GM10248 (cell line): ENCODE data around the gene SNX5.

Source experiments
- CTCF ChIA-PET: fragments of 300-600 bp; sonication (Branson Sonifier 250); formaldehyde crosslinking; extraction: SDS; loops from one replicate; lab custom pipeline; 2021; ENCODE audit warnings: antibody characterized with exemption; lab: Yijun Ruan, JAX
- POLR2A ChIA-PET: fragments of 350-650 bp; sonication (Branson Sonifier 250); formaldehyde crosslinking; extraction: SDS; loops from one replicate; lab custom pipeline; 2020; ENCODE audit warnings: antibody characterized with exemption; lab: Yijun Ruan, JAX
- DNase-seq: peaks from one replicate; pipeline ENCODE4 v3.0.0; 2012; ENCODE audit errors: extremely low spot score
- TF ChIP-seq, protein P1 (sequence below): IDR thresholded peaks from 2 replicates; pipeline ENCODE4 v1.5.1; 2012; ENCODE audit warnings: mild to moderate bottlenecking, low read depth; ENCODE audit errors: extremely low read depth, missing control alignments, control extremely low read depth

The SNX5 gene

DNA sequence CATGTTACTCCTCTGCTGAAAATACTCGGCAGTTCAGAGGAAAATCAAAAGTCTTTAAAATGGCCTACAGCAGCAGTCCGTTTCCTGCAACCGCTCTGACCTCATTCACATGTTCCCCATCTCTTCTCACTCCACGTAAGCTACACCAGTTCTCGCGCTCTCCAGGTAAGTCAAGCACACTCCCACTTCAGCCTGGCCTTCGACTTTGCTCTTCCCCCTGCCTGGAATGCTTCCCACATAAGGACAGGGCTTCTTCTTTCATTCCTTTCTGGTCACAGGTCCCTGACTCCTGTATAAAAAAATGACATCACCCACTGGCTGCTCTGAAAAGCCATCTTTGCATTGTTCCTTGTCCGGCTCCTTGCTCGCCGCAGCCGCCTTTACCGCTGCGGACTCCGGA lies 42.9 kb upstream of the SNX5 start:
- DNase-seq = no peak
- CTCF ChIA-PET = no interaction called here
- POLR2A ChIA-PET = no interaction called here
- TF ChIP-seq, protein P1, sequence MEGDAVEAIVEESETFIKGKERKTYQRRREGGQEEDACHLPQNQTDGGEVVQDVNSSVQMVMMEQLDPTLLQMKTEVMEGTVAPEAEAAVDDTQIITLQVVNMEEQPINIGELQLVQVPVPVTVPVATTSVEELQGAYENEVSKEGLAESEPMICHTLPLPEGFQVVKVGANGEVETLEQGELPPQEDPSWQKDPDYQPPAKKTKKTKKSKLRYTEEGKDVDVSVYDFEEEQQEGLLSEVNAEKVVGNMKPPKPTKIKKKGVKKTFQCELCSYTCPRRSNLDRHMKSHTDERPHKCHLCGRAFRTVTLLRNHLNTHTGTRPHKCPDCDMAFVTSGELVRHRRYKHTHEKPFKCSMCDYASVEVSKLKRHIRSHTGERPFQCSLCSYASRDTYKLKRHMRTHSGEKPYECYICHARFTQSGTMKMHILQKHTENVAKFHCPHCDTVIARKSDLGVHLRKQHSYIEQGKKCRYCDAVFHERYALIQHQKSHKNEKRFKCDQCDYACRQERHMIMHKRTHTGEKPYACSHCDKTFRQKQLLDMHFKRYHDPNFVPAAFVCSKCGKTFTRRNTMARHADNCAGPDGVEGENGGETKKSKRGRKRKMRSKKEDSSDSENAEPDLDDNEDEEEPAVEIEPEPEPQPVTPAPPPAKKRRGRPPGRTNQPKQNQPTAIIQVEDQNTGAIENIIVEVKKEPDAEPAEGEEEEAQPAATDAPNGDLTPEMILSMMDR = no peak

DNA sequence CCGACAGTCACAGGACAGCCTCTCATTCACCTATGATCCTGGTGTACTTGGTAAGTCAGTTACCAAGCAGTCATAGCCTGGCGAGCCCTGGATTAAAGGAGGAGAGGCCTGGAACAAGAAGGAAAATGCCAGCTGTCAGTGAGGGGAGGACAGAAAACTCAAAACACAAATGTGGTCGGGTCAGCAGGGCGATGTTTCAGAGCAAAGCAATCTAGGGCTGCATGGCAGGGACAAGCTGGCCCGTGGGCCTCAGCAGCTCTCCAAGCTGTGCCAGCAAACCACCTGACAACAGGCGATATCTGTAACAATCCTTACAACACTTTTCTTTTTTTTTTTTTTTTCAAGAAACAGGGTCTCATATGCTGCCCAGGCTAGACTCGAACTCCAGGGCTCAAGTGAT lies 40.5 kb upstream of the SNX5 start:
- no peak for DNase-seq
- POLR2A ChIA-PET = no interaction called here
- CTCF ChIA-PET = no interaction called here
- TF ChIP-seq, protein P1 = no peak

DNA sequence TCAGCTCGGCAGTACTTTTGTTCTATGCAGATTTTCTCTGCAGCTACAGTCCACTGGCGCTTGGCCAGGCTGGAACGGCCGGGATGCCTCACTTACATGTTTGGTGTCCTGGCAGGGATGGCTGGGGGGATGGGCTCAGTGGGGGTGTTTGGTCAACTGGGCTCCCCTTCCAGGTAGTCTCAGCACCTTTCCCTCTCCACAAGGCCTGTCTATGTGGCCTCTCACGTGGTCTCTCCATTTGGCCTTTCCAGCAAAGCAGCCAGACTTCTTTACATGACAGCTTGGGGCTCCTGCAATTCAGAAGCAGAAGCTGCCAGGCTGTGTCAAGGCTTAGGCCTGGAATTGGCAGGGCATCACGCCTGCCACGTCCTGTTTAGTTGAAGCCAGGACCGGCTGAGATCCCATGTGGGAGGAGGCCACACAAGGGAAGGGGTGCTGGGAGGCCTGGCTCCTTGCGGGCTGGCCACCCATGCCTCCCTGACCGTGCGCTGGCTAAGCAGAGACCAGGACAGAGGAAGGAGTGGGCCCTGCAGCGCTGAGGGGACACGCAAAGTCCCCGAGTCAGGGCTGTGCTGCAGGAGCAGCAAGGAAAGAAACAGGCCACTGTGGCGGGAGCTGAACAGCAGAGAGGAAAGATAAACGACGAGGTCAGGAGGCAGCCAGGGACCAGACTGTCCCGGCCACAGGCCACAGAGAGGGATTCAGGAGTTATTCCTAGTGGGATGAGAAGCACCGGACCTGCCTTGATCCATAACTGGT lies 39.1 kb upstream of the SNX5 start:
- ChIA-PET POLR2A (no interaction called here), CTCF (interaction anchor here (1.0 to 3.5 kb wide), 2 partner anchors 10 to 12 kb away, joined by 6 to 19 read pairs; no protein-coding TSS in a partner anchor)
- TF ChIP-seq, protein P1 = no peak
- no peak for DNase-seq

DNA sequence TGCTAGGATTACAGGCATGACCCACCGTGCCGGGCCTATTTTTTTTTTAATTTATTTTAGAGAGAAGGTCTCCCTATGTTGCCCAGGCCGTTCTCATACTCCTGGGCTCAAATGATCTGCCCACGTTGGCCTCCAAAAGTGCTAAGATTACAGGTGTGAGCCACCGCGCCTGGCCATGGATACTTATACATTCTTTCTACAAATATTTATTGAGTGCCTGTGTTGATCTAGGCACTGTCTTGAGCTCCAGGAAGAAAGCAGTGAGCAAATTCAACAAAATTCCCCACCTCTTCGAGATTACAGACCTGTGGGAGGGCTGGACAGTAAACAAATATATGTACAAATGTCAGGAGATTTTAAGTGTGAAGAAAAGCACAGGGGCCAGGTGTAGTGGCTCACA lies 38.1 kb upstream of the SNX5 start:
- DNase-seq = no peak
- ChIA-PET POLR2A (no interaction called here), CTCF (interaction anchor here (1.0 to 3.5 kb wide), 2 partner anchors 11 kb away, joined by 6 to 19 read pairs; no protein-coding TSS in a partner anchor)
- TF ChIP-seq, protein P1 = no peak

DNA sequence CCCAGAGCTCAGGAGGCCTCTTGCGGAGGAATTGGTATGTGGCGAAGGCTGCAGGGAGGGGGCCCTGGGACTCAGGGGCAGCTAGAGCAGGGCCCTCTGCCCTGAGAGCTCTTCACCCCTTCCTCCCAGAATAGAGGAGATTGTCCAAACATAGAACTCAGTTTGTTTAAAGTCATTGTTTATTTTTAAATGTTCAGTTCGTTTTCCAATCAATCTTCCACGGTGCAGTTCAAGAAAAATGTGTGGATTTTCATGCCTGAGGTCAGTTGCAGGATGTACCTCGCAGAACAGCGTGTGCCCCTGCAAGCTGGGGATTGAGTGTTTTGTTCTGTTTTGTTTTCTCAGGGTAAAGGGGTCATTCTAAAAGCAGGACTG lies 37.4 kb upstream of the SNX5 start:
- ChIA-PET POLR2A (no interaction called here), CTCF (interaction anchor here (1.2 to 3.5 kb wide), 3 partner anchors 10 to 501 kb away, joined by 5 to 19 read pairs (median 10); no protein-coding TSS in a partner anchor)
- no peak for DNase-seq
- TF ChIP-seq, protein P1 = no peak

DNA sequence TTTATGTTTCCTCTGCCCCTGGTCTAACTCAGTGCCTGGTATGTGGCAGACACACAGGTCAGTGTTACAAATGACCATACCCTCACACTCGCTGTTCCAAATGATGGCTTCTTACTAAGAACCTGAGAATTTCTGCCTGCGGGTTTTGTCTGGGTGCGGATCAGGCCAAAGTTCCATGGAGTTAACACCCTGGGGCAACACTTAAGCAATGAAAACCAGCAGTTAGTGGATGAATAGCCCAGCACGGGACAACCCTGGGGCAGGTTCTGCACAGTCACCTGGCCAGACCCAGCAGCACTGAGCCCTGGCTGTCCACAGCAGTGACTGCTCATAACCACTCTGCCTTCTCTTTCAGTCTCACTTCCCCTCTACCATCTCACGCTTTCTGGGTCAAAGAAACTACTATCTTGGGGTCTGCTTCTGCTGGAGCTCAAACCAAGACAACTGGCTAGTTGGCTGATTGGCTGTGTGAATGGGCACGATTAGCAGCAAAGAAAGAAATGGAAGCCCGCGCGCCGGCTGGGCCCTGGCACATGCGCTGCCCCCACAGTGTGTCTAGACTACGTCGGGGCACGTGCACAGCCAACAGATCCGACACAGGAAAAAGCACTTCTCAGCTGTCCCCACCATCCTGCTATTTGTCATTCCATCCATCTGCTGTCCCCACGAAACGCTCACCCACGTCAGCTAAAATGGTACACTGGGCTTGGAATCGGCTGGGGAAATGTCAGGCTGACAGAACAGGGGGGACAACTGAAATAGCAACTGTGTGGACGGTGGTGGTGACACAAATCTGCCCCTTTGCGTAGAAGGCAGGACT lies 36.8 kb upstream of the SNX5 start:
- POLR2A ChIA-PET = no interaction called here
- TF ChIP-seq, protein P1 = no peak
- CTCF ChIA-PET = interaction anchor here (1.0 to 3.5 kb wide), 5 partner anchors 9 to 500 kb away, joined by 3 to 19 read pairs (median 5); no protein-coding TSS in a partner anchor
- DNase-seq = peak; percentile 81
